SIG-M5 treated with dmso at 0.1 percent for 504 hours (cell line): Measurements from ENCODE around the gene SCML2.
"Not testable (repeated sequence)": the region's sequence is repeated elsewhere in the genome, so short reads cannot be mapped to it uniquely, and the experiment has no call there.

Experiments used
- DNase-seq: peaks from one replicate; lab custom pipeline; 2025; ENCODE audit not compliant: unreplicated experiment; lab: John Stamatoyannopoulos, UW

SCML2 gene

DNA sequence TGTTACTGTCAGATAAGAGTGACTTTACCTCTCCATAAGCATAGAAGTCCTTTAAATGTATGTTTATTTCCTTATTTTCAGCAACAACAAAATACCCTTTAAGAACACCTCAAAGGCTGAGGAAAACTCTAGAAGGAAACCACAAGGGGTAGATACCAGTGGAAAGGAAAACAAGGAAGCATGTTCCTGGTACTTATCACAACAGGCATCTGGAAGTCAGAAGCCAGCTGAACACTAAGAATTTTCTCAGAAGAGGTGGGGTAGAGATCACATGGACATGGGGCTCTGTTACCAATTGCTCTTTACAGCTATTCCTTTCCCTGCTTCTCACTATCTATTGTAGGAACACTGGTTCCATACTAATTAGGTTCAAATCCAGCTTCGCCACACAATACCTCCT lies 82.3 kb downstream of the SCML2 start:
- no peak for DNase-seq

DNA sequence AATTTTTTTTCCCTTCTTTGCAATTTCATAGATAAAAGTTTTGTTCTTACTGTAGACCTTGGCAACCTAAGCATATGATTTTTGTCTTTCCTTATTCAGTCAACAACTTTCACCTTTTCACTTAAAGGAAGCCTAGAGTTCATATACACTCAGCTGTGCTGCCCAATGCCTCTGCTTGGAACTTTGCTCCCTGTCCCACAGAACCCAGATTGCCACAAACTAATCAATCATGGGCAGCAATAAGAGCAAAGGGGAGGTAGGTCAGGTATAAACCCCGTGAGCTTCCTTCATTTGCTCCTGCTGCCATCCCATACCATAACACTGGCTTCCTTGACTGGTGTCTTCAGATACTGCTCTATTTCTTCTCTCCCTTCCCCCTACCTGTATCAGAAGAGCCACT lies 82.8 kb downstream of the SCML2 start:
- DNase-seq, result no peak

DNA sequence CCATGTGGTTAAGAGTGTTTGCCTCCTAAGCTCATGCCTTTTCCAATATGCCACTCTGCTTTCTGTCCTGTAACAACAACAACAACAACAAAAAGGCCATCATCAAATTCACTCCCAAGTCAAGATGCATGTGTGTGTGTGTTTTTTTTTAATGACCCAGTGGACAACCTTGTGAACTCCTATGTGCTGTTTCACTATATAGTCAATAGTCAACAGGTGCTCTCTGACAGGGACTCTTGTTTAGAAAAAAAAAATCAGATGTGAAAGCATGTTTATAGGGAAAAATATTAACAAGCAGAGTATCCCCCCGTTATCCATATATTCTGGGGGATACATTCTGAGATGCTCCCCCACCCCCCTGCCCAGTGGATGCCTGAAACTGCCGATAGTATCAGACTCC lies 83.2 kb downstream of the SCML2 start:
- DNase-seq, result no peak

DNA sequence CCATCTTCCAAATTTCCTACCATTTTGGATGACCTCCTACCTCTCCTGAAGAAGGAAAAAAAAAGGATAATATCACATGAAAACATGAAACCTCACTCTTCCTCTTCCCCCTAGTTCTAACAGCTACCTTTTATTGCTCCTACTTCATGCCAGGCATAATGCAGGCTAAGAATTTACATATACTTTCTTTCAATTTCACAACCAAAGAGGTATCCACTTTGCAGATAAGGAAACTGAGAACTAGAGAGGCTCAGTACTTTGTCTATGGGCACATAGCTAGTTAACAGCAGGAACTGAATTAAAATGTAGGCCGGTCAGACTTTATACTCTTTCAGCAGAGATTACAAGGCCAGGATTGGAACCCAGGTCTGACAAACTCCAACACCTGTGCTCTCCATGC lies 99.4 kb downstream of the SCML2 start:
- no peak for DNase-seq

DNA sequence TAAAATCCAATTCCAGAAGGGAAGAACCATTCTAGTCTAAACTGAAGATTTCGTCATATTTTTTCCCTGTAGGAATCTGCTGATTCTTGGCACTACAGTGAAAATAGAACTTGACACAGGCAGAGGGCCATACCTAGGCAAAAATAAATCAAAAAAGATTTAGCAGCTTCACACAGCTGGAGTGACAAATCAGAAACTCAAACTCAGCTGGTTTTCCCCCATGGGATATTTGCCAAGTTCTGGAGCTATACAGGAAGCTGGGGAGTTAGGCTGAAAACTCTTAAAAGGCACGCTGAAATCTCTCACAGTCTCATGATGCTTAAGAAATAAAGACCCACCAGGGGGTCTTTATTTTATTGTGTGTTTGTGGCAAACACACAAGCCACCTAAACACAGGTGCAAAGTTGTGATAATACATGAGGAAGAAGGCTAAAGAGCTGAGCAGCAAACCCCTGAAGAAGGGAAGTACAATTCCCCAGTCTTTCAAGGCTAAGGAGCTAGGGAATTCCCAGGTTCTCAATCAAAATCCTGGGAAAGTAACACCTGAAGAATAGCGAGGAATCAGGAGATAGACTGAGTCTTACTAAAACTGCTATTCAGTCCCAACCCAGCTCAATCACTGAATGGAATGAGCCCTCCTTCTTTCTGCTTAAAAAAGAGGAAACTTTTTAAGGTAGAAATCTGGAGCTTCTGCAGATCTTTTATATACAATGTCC lies 101.7 kb downstream of the SCML2 start:
- no peak for DNase-seq

DNA sequence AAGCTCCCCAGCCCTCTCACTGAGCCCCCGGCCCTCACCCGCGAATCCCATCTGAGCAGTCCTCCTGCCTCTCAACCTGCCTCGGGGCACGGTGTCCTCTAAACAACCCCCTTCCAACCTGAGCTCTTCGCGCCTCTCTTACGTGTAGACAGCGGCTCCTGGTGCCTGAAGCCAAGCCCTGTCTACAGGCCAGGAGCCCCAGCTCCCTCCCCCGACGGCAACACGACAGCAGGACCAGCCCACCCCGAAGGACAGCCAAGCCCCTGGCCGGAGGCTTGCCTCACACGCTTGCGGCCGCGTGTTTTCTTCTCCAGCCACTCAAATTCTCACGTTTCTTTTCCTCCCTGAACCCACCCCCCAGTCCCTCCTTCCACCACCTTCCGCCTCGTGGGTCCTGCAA lies 124.8 kb downstream of the SCML2 start:
- not testable (repeated sequence) for DNase-seq

DNA sequence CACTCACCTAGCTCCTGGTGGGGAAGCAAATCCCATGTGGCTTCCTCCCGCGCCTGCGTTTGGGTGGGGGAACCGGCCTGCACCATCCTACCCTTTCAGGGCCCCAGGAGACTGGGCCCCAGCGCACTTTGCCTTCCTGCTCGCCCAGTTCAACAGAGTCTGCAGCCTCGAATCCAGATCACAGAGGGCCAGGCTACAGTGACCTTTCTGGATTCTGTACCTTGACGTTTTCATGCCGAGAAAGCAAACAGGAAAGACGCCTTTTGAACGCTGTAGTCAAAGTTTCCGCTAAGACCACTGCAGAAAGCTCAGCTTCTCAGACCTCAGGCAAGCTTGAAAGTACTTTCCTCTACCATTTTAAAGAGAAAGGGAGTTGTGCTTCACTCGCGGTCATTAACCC lies 126.4 kb downstream of the SCML2 start:
- DNase-seq, result no peak

DNA sequence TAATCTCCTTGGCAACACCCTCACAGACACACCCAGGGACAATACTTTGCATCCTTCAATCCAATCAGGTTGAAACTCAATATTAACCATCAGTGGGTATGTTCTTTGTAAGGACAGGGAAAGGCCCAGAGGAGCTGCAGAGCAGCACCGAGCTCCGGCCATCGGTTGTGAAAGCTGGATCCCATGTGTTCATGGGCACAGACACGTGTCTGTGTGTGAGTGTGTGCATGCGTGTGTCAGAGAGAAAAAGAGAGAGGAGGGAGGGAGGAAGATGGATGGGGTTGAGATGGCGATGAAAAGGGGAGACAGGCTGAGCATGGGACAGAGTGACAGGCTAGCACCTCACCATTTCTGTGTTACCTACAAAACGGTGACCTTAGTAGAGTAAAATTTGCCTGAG lies 127.0 kb downstream of the SCML2 start:
- DNase-seq, result no peak

DNA sequence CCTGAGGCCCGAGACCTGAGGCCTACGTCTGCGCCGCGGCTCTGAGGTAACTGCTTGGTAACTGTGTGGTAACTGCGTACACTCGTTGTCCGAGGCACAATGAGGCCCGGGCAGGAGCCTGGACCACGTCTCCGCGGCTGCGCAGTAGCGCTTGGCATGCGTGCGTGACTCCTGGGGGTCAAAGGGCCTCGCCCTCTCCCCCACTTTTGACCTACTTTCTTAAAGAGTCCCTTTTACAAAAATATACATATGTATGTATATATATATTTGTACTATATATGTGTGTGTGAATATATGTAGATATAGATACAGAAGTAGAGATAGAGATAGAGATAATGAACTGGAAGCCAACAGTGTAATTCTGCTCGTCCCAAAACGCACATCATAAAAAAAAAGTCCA lies 133.7 kb downstream of the SCML2 start, which contains the start of gene BEND2:
TSS of gene BEND2 (minus strand) at position 101 of the 400 bp plus-strand sequence. CDS start 136 bp downstream, outside the sequence.
- no peak for DNase-seq

DNA sequence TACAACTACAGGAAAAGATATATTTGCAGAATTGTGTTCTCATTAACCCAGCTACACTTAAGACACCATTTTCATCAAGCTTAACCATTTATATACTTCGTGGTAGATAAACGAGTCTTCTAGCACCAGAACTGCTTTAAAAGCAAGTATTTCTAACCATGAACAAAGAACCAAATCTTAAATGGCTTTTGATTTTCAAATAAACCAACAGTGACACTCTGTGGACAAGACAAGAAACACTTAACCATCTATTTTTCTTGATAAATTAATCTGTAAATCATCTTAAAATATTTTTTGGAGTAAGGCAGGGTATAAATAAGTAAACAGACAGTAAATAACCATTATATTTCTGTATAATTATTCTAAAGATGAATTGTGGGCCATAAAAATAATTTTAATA lies 144.0 kb downstream of the SCML2 start:
- peak; percentile 0 for DNase-seq

DNA sequence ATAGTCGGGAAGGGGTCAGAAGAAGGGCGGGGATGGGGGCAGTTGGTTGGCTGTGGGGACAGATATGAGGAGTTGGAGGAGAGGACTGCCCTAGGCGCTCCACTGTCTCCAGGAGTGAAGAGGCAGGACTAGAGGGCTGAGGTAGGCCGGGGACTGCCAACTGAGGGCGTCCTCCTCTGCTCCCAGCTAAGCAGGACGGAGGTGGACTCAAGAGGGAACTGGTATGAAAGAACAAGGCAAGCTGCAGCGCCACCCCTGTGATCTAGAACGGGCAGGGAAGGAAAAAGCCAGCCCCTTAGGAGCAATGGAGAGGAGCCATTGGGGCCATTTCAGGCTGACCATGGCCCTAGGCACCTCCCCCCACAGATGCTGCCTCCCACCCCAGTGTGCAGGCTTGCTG lies 147.8 kb downstream of the SCML2 start:
- no peak for DNase-seq

DNA sequence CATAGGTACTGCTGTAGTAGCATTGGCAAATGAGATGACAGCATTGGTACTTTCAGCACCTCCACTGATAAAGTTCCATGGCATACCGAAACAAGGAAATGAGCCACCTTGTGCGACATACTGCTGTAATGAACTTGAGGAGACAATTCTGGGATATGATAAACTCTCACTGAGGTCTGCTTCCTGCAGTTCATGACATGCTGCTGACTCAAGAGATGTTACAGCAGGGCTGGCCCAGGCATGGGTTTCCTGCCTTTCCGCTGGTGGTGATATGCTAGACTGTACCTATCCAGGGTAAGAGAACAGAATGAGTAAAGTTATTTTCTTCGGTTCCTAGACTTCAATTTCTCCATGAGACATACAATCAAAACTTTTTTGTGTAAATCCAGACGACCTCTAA lies 150.9 kb downstream of the SCML2 start:
- DNase-seq, result no peak

DNA sequence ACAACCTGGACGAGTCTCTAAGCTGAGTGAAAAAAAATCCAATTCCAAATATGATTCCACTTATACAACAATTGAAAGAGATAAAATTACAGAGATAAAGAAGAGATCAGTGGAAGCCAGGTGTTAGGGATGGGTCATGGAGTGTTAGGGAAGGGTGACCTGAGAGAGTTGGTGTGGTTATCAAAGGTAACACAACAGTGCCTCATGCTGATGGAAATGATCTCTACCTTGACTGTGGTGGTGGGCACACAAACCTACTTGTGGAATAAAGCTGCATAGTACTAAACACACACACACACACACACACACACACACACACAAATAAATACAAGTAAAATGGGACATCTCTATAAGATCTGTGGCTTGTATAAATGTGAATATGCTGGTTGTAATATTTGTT lies 159.8 kb downstream of the SCML2 start:
- DNase-seq, result no peak
